NCI-H2227 treated with DMSO at 0.1 percent for 48 hours (cell line): ENCODE data around the gene KIRREL2.
"Not testable (repeated sequence)": the region's sequence is repeated elsewhere in the genome, so short reads cannot be mapped to it uniquely, and the experiment has no call there.

Source experiments
- DNase-seq: peaks from one replicate; lab custom pipeline; 2025; lab: John Stamatoyannopoulos, UW

Gene KIRREL2

DNA sequence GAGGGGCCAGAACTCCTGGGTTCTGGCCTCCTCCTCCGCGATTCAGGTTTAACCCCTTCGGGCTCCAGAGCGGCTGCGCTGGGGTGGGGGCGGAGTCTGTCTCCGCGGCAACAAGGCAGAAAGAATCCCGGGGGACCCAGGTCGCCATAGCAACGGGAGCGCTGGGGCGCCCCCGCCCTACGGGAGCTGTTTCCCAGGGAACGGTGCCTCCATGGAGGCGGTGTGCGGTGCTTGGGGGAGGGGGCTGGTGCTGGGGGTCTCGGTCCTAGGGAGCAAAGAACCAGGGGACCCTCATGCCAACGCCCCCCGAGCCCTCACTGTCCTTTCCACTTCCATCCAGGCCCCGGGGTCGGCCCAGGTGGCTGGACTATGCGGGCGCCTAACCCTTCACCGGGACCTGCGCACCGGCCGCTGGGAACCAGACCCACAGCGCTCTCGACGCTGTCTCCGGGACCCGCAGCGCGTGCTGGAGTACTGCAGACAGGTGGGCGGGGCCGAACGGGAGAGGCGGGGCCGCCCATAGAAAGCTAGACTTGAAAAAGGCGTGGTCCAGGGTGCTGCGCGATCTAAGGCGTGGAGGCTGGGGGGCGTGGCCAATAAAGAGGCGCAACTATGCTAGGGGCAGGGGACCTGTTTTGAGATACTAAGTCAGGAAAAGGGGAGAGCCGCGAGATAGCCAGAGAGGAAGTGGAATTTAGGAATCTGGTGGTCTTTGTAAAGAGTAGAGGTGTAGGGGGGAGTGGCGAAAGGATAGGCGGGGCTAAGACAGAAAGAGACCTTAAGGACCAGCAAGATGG lies 12.8 kb downstream of the KIRREL2 start:
- DNase-seq, result peak; percentile 100

DNA sequence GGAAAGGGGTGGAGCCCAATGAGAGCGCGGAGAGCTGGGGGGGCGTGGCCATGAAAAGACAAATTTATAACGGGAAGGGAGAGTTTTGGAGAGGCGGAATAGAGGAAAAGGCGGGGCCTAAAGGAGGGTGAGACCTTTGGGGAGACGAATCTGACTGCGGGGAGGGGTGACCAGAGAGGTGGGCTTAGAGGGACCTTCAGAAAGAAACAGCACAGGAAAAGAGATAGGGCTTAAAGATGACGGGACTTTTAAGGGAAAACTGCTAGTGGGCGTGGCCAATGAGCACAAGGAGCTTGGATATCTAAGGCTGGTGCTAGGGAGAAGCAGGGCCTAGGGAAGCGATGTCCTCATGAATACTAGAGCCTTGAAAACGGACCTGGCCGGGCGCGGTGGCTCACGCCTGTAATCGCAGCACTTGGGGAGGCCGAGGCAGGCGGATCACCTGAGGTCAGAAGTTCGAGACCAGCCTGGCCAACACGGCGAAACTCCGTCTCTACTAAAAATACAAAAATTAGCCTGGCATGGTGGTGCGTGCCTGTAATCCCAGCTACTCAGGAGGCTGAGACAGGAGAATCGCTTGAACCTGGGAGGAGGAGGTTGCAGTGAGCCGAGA lies 13.5 kb downstream of the KIRREL2 start:
- DNase-seq, result not testable (repeated sequence)

GRCh38 chr19:35870798-35871197 lies 14.1 kb downstream of the KIRREL2 start:
- no peak for DNase-seq

DNA sequence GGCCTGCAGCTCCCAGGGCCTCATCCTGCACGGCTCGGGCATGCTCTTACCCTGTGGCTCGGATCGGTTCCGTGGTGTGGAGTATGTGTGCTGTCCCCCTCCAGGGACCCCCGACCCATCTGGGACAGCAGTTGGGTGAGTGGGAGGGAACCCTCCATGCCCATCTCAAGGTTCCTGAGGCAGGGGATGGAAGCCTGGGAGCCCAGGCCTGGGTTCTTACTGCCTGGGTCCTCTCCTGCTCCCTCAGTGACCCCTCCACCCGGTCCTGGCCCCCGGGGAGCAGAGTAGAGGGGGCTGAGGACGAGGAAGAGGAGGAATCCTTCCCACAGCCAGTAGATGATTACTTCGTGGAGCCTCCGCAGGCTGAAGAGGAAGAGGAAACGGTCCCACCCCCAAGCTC lies 14.9 kb downstream of the KIRREL2 start:
- no peak for DNase-seq

GRCh38 chr19:35872180-35872579 lies 15.5 kb downstream of the KIRREL2 start:
- DNase-seq, result no peak

DNA sequence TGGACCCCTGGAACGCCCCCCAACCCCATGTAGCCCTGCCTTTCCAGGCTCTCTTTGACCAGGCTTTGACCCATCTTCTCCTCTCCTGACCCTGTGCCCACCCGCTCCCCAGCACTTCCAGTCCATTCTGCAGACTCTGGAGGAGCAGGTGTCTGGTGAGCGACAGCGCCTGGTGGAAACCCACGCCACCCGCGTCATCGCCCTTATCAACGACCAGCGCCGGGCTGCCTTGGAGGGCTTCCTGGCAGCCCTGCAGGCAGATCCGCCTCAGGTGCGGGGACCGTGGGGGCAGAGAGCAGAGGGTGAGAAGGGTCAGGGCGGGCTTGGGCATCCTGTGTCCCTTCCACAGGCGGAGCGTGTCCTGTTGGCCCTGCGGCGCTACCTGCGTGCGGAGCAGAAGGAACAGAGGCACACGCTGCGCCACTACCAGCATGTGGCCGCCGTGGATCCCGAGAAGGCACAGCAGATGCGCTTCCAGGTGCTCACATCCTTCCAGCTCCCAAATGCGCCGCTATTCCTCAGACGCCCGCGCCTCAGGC lies 17.8 kb downstream of the KIRREL2 start:
- DNase-seq, result no peak

GRCh38 chr19:35879068-35879467 lies 22.4 kb downstream of the KIRREL2 start:
- DNase-seq, result peak; percentile 40

GRCh38 chr19:35879770-35880317 lies 23.1 kb downstream of the KIRREL2 start:
- peak; percentile 97 for DNase-seq

DNA sequence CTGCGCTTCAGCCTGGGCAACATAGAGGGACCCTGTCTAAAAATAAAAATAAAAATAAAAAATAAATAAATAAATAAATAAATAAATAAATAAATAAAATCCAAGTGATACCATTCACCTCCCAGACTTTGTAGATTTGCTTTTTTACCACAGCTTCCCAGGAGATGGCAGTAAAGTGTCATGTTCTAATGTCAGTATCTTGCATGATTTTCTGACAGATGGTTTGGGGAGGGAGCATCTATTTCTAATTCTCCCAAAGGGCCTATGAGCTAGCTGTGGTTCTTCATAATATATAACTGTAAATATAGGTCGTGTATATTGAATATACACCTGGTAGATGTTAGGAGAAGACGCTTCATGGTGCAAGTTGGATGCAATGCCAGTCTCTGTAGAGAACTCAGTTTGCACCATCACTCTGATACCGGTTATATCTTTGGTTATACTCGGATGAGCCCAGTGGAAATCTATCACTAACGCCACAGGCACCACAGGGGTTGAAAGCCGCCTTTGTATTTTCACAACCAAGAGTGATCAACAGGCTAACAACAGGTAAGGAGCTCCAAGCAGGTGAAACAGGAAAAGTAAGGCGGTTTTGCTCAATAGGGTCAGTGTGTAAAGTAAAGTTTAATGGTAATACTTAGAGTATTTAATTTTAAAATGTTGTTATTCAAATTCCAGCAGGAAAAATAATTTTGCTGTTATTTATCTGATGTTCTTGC lies 25.6 kb downstream of the KIRREL2 start:
- peak; percentile 99 for DNase-seq

- no peak for DNase-seq
Measured at GRCh38 chr19:35883882-35884281, 27.2 kb downstream of the KIRREL2 start.

DNA sequence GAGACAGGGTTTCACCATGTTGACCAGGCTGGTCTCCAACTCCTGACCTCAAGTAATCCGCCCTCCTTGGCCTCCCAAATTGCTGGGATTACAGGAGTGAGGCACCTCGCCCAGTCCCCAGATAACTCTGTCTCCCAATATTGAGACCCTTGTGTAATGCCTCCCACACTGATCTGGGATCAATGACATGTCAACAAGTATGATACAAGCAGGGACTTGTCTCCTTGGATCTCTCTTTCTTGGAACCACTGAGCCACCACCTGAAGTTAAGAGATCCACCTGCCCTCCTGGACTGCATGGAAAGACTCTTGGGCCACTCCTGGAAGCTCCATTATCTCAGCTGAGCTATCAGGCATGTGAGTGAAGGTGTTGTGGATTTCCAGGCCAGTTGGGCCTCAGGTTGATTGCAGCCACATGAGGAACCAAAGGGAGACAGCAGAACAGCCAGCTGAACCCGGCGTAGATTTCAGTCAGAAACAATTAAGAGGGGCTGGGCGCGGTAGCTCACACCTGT lies 28.6 kb downstream of the KIRREL2 start:
- DNase-seq, result no peak

- DNase-seq, result no peak
Measured at GRCh38 chr19:35885904-35886303, 29.2 kb downstream of the KIRREL2 start.

GRCh38 chr19:35887197-35887596 lies 30.5 kb downstream of the KIRREL2 start:
- no peak for DNase-seq

DNA sequence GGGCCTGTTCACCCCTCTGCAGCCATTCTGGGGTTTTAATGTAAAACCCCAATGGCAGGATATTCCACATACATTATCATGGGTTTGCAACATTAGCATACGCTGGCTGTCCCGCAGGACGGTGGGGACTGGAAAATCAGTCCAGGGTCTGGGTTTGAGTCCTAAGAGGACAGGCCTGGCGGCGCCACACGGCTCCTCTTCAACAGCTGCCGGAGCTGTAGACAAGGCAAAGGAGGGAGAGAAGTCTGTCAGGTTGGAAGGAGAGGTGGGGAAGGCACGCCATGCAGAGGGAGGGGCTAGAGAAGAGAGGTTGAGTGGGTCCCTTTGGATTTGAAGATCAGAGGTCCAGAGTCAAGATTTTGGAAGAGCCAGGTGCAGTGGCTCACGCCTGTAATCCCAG lies 31.7 kb downstream of the KIRREL2 start:
- DNase-seq, result no peak

DNA sequence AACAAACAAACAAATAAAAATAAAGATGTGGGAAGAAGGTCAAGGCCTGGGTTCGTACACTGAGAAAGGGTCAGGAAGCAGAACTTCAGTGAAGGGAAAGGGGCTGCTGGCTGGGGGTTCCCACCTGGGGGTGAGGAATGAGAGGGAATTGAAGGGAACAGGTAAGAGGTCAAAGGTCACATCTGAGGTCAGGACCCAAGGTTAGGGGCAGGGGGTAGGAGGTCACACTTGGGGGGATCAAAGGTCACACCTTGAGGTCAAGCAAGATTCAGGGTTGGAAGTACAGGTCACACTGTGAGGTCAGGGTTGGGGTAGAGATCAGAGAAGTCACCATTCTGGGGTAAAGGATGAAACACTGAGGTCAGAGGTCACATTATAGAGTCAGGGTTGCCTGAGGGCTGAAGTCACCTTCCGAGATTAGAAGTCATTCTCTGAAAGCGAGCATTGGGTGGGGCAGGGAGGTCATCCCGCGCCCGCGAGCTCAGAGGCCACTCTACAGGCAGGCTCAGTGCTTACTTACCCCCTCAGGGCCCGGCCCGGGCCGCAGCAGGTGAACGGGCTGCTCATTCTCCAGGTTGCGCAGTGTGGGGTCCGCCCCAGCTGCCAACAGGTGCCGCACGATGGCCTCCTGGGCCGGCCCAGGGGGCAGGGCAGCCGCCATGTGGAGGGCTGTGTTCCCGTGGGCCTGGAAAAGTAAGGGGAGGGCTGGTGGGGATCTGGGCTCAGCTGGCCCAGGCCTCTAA lies 32.8 kb downstream of the KIRREL2 start:
- no peak for DNase-seq

- DNase-seq, result no peak
Measured at GRCh38 chr19:35890113-35890650, 33.5 kb downstream of the KIRREL2 start.

DNA sequence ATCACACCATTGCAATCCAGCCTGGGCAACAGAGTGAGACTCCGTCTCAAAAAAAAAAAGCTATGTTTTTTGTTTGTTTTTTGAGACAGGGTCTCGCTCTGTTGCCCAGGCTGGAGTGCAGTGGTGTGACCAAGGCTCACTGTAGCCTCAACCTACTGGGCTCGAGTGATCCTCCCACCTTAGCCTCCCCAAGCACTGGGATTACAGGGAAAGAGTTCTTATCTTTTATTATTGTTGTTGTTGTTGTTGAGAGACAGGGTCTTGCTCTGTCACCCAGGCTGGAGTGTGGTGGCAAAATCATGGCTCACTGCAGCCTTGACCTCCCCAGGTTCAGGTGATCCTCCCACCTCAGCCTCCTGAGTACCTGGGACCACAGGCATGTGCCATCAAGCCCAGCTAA lies 35.1 kb downstream of the KIRREL2 start:
- not testable (repeated sequence) for DNase-seq

DNA sequence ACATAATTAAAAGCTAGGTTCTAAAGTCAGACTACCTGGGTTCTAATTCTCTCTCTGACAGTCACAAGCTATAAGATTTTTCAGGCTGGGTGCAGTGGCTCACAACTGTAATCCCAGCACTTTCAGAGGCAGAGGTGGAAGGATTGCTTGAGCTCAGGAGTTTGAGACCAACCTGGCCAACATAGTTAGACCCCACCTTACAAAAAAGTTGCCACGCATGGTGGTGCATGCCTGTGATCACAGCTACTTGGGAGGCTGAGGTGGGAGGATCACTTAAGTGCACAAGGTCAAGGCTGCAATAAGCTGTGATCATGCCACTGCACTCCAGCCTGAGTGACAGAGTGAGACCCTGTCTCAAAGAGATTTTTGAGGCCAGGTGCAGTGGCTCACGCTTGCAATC lies 37.6 kb downstream of the KIRREL2 start:
- DNase-seq, result no peak

GRCh38 chr19:35895911-35896642 lies 39.4 kb downstream of the KIRREL2 start:
- DNase-seq, result no peak

DNA sequence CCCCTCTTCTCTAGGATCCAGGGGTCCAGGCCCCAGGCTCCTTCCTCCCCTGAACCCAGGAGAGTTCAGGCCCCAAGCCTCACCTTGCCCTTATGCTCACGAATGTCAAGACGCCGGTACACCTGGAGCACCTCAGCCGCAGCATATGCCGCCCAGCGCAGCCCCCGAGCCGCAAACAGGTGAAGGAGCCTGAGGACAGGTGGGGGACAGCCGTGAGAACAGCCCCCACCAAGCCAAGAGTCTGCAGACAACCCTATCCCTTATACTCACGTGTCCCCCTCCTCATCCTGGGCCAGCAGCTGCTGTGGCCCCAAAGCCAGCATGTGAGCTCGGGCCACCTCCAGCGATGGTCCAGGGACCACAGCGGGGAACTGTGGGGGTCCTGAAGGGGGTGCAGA lies 39.9 kb downstream of the KIRREL2 start:
- DNase-seq, result no peak
